ENCODE measurements around the gene WDR91.

DNA sequence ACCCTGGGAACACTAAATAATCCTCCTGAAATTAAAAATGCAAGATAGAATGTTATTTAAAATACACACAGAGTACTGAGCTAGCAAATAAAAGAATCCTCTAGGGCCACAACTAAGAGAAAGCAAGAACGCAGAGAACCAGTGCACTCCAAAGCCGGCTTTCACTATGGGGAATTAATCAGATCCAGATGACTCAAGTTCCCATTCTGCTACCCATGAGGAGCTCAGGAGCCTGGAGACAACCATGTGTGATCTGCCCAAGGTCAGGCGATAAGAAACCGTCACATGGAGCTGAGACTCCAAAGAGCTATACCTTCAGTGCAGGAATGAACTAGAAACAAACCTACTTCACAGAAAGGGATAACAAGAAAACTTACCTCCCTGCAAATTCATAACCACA, 21.4 kb downstream of the WDR91 start:
- TF ChIP-seq, protein P1, sequence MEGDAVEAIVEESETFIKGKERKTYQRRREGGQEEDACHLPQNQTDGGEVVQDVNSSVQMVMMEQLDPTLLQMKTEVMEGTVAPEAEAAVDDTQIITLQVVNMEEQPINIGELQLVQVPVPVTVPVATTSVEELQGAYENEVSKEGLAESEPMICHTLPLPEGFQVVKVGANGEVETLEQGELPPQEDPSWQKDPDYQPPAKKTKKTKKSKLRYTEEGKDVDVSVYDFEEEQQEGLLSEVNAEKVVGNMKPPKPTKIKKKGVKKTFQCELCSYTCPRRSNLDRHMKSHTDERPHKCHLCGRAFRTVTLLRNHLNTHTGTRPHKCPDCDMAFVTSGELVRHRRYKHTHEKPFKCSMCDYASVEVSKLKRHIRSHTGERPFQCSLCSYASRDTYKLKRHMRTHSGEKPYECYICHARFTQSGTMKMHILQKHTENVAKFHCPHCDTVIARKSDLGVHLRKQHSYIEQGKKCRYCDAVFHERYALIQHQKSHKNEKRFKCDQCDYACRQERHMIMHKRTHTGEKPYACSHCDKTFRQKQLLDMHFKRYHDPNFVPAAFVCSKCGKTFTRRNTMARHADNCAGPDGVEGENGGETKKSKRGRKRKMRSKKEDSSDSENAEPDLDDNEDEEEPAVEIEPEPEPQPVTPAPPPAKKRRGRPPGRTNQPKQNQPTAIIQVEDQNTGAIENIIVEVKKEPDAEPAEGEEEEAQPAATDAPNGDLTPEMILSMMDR (conservative IDR thresholded peaks at IDR 0.05; ENCODE audit: low read depth, low read length), result no peak
- no peak for TF ChIP-seq EZH2 (IDR thresholded peaks at IDR 0.05; ENCODE audit: borderline replicate concordance, low read depth, low read length, poor library complexity, severe bottlenecking)

Measured in A673 (cell line).